ENCODE measurements around the gene DOCK1. TPM values are rescaled to one million over a fixed set of nuclear protein-coding genes. Genes with fewer than 3 reads are reported as not detected.

DOCK1 gene
- total RNA-seq, 3 donors from 2014 or later = 0.11 to 0.15 (median 0.14) TPM

- Mint-ChIP-seq H3K4me1 (ENCODE audit: low read depth) (no peaks in the 10 kb centered on the region), H3K9me3 (no peaks in the 10 kb centered on the region), H3K36me3 (ENCODE audit: insufficient read depth) (no peaks in the 10 kb centered on the region), H3K4me3 (no peak overlapping the region), H3K27me3 (ENCODE audit: low read depth) (no peaks in the 10 kb centered on the region)
- ATAC-seq (no peak), DNase-seq (no peak)
Measured at GRCh38 chr10:127151541-127151940, 246.3 kb downstream of the DOCK1 start.

- Mint-ChIP-seq H3K36me3 (ENCODE audit: insufficient read depth) (no peaks in the 10 kb centered on the region), H3K9me3 (no peaks in the 10 kb centered on the region), H3K4me3 (no peak overlapping the region), H3K27me3 (ENCODE audit: low read depth) (no peaks in the 10 kb centered on the region), H3K4me1 (ENCODE audit: low read depth) (no peaks in the 10 kb centered on the region)
- ATAC-seq (no peak), DNase-seq (no peak)
Measured at GRCh38 chr10:127151981-127152699, 246.9 kb downstream of the DOCK1 start.

GRCh38 chr10:127153181-127153580 is 248.0 kb downstream of the DOCK1 start:
- Mint-ChIP-seq H3K27me3 (ENCODE audit: low read depth) (no peaks in the 10 kb centered on the region), H3K4me3 (no peak overlapping the region), H3K4me1 (ENCODE audit: low read depth) (no peaks in the 10 kb centered on the region), H3K36me3 (ENCODE audit: insufficient read depth) (no peaks in the 10 kb centered on the region), H3K9me3 (no peaks in the 10 kb centered on the region)
- no peak for ATAC-seq
- DNase-seq = no peak

GRCh38 chr10:127154831-127155620 is 249.8 kb downstream of the DOCK1 start:
- ATAC-seq = no peak
- no peak for DNase-seq
- Mint-ChIP-seq H3K9me3 (no peaks in the 10 kb centered on the region), H3K4me1 (ENCODE audit: low read depth) (no peaks in the 10 kb centered on the region), H3K4me3 (no peak overlapping the region), H3K27me3 (ENCODE audit: low read depth) (peaks cover 2% of the 10 kb centered on the region), H3K36me3 (ENCODE audit: insufficient read depth) (no peaks in the 10 kb centered on the region)

- no peak for DNase-seq
- Mint-ChIP-seq H3K4me1 (ENCODE audit: low read depth) (no peaks in the 10 kb centered on the region), H3K27me3 (ENCODE audit: low read depth) (peaks cover 4% of the 10 kb centered on the region), H3K36me3 (ENCODE audit: insufficient read depth) (no peaks in the 10 kb centered on the region), H3K4me3 (no peak overlapping the region), H3K9me3 (no peaks in the 10 kb centered on the region)
- no peak for ATAC-seq
Measured at GRCh38 chr10:127157089-127157488, 251.9 kb downstream of the DOCK1 start.

- DNase-seq = no peak
- no peak for ATAC-seq
- H3K4me1 Mint-ChIP-seq (ENCODE audit: low read depth) = no peaks in the 10 kb centered on the region
- no peaks in the 10 kb centered on the region for H3K36me3 Mint-ChIP-seq (ENCODE audit: insufficient read depth)
- H3K9me3 Mint-ChIP-seq = no peaks in the 10 kb centered on the region
- no peak overlapping the region for H3K4me3 Mint-ChIP-seq
- peaks cover 4% of the 10 kb centered on the region for H3K27me3 Mint-ChIP-seq (ENCODE audit: low read depth)
Measured at GRCh38 chr10:127157506-127158200, 252.4 kb downstream of the DOCK1 start.

- ATAC-seq = no peak
- no peaks in the 10 kb centered on the region for H3K9me3 Mint-ChIP-seq
Measured at GRCh38 chr10:127158662-127159061, 253.4 kb downstream of the DOCK1 start.

GRCh38 chr10:127159648-127160245 is 254.5 kb downstream of the DOCK1 start:
- DNase-seq (no peak), ATAC-seq (no peak)
- H3K4me1 Mint-ChIP-seq (ENCODE audit: low read depth) = no peaks in the 10 kb centered on the region
- H3K27me3 Mint-ChIP-seq (ENCODE audit: low read depth) = peaks cover 4% of the 10 kb centered on the region
- H3K36me3 Mint-ChIP-seq (ENCODE audit: insufficient read depth) = no peaks in the 10 kb centered on the region
- H3K9me3 Mint-ChIP-seq = no peaks in the 10 kb centered on the region
- H3K4me3 Mint-ChIP-seq = no peak overlapping the region

More at GRCh38 chr10:127158662-127159061, 253.4 kb downstream of the DOCK1 start:
- H3K36me3 Mint-ChIP-seq (ENCODE audit: insufficient read depth) = no peaks in the 10 kb centered on the region
- peaks cover 4% of the 10 kb centered on the region for H3K27me3 Mint-ChIP-seq (ENCODE audit: low read depth)
- no peaks in the 10 kb centered on the region for H3K4me1 Mint-ChIP-seq (ENCODE audit: low read depth)
- DNase-seq = no peak
- H3K4me3 Mint-ChIP-seq = no peak overlapping the region

GRCh38 chr10:127161482-127161881 is 256.3 kb downstream of the DOCK1 start:
- Mint-ChIP-seq H3K27me3 (ENCODE audit: low read depth) (peaks cover 4% of the 10 kb centered on the region), H3K9me3 (no peaks in the 10 kb centered on the region), H3K4me3 (no peak overlapping the region), H3K4me1 (ENCODE audit: low read depth) (no peaks in the 10 kb centered on the region), H3K36me3 (ENCODE audit: insufficient read depth) (no peaks in the 10 kb centered on the region)
- DNase-seq = no peak
- no peak for ATAC-seq

- no peaks in the 10 kb centered on the region for H3K4me1 Mint-ChIP-seq (ENCODE audit: low read depth)
- H3K4me3 Mint-ChIP-seq = no peak overlapping the region
- H3K36me3 Mint-ChIP-seq (ENCODE audit: insufficient read depth) = no peaks in the 10 kb centered on the region
- DNase-seq = no peak
- ATAC-seq = no peak
- peaks cover 4% of the 10 kb centered on the region for H3K27me3 Mint-ChIP-seq (ENCODE audit: low read depth)
- no peaks in the 10 kb centered on the region for H3K9me3 Mint-ChIP-seq
Measured at GRCh38 chr10:127162841-127163240, 257.6 kb downstream of the DOCK1 start.

GRCh38 chr10:127168261-127168660 is 263.0 kb downstream of the DOCK1 start:
- H3K4me1 Mint-ChIP-seq (ENCODE audit: low read depth) = no peaks in the 10 kb centered on the region
- no peaks in the 10 kb centered on the region for H3K27me3 Mint-ChIP-seq (ENCODE audit: low read depth)
- DNase-seq (no peak), ATAC-seq (no peak)
- H3K4me3 Mint-ChIP-seq = no peak overlapping the region
- no peaks in the 10 kb centered on the region for H3K9me3 Mint-ChIP-seq
- no peaks in the 10 kb centered on the region for H3K36me3 Mint-ChIP-seq (ENCODE audit: insufficient read depth)

GRCh38 chr10:127174866-127175265 is 269.6 kb downstream of the DOCK1 start:
- Mint-ChIP-seq H3K4me3 (no peak overlapping the region), H3K9me3 (no peaks in the 10 kb centered on the region), H3K4me1 (ENCODE audit: low read depth) (no peaks in the 10 kb centered on the region), H3K27me3 (ENCODE audit: low read depth) (no peaks in the 10 kb centered on the region), H3K36me3 (ENCODE audit: insufficient read depth) (no peaks in the 10 kb centered on the region)
- ATAC-seq (no peak), DNase-seq (no peak)

GRCh38 chr10:127175357-127176110 is 270.3 kb downstream of the DOCK1 start:
- no peaks in the 10 kb centered on the region for H3K9me3 Mint-ChIP-seq
- no peaks in the 10 kb centered on the region for H3K4me1 Mint-ChIP-seq (ENCODE audit: low read depth)
- H3K36me3 Mint-ChIP-seq (ENCODE audit: insufficient read depth) = no peaks in the 10 kb centered on the region

GRCh38 chr10:127176649-127177048 is 271.4 kb downstream of the DOCK1 start:
- Mint-ChIP-seq H3K4me1 (ENCODE audit: low read depth) (no peaks in the 10 kb centered on the region), H3K36me3 (ENCODE audit: insufficient read depth) (no peaks in the 10 kb centered on the region), H3K27me3 (ENCODE audit: low read depth) (no peaks in the 10 kb centered on the region), H3K9me3 (no peaks in the 10 kb centered on the region), H3K4me3 (no peak overlapping the region)
- DNase-seq (no peak), ATAC-seq (no peak)

More at GRCh38 chr10:127175357-127176110, 270.3 kb downstream of the DOCK1 start:
- DNase-seq (no peak), ATAC-seq (no peak)
- Mint-ChIP-seq H3K4me3 (no peak overlapping the region), H3K27me3 (ENCODE audit: low read depth) (no peaks in the 10 kb centered on the region)

All from activated T-cell treated with anti-CD3 and anti-CD28 coated beads, Interleukin-2, amount 50 U/mL, for 4 hours (primary cell).